Glomerular visceral epithelial cell (primary cell): Measurements from ENCODE around the gene MBD3.
A peak's percentile ranks its signal among the peaks of the same experiment; 100 is the strongest.

Source experiments
- DNase-seq: peaks from one replicate; pipeline ENCODE4 v3.0.0-alpha.2; 2016; ENCODE audit errors: extremely low spot score

The MBD3 gene

GRCh38 chr19:1571358-1571757 lies 21.3 kb downstream of the MBD3 start:
- DNase-seq = no peak

DNA sequence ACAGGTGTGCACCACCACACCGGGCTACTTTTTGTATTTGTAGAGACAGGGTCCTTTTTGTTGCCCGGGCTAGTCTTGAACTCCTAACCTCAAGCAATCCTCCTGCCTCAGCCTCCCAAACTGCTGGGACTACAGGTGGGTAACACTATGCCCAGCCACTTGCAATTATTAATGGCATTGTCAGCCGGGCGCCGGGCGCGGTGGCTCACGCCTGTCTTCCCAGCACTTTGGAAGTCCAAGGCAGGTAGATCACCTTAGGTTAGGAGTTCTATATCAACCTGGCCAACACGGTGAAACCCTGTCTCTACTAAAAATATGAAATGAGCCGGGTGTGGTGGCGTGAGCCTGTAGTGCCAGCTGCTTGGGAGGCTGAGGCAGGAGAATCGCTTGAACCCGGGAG lies 21.8 kb downstream of the MBD3 start:
- no peak for DNase-seq

DNA sequence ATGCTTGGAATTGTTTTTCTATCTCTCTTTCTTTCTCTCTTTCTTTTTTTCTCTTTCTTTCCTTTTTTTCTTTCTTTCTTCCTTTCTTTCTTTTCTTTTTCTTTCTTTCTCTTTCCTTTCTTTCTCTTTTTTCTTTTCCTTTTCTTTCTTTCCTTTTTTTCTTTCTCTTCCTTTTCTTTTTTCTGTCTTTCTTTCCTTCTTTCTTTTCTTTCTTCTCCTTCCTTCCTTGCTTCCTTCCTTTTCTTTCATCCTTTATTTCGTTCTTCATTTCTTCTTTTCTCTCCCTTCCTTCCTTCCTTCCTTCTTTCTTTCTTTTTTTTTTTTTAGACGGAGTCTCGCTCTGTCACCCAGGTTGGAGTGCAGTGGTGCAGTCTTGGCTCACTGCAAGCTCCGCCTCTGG lies 22.7 kb downstream of the MBD3 start:
- no peak for DNase-seq

DNA sequence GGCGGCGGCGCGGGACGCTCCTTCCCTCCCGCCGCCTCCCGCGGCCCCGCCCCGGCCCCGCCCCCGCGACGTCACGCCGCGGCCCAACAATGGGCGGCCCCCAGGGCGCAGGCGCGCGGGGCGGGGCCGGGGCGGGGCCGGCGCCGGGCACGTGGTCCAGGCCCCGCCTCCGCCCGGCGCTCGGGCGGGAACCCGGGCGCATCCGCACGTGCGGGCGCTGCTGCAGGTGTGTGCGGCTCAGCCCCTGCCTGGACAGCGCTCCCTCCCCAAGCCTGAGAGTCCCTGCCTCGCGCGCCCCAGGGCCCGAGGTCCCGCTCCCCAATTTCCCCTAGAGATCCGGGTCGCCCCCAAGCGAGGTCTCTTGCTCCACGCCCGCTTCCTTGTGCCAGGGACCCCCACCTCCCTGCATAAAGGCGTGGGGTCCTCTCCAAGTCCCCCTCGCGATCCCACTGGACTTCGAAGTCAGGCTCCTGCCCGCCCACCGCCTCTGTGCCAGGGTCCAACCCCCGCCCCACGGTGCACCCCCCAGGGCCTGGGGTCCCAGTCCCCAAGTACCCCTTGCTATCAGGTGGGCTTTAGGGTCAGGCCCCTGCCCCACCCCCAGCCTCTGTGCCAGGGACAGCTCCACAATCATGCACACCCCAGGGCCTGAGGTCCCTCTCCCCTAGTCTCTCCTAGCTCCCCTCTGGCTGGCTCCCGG lies 24.2 kb downstream of the MBD3 start, which contains the start of gene MEX3D:
Gene MEX3D, minus strand, starts transcription at position 6 of the 700 bp plus-strand sequence. CDS start 267 bp downstream, outside the sequence.
- peak; percentile 89 for DNase-seq

GRCh38 chr19:1567848-1568227 lies 24.8 kb downstream of the MBD3 start:
- no peak for DNase-seq

DNA sequence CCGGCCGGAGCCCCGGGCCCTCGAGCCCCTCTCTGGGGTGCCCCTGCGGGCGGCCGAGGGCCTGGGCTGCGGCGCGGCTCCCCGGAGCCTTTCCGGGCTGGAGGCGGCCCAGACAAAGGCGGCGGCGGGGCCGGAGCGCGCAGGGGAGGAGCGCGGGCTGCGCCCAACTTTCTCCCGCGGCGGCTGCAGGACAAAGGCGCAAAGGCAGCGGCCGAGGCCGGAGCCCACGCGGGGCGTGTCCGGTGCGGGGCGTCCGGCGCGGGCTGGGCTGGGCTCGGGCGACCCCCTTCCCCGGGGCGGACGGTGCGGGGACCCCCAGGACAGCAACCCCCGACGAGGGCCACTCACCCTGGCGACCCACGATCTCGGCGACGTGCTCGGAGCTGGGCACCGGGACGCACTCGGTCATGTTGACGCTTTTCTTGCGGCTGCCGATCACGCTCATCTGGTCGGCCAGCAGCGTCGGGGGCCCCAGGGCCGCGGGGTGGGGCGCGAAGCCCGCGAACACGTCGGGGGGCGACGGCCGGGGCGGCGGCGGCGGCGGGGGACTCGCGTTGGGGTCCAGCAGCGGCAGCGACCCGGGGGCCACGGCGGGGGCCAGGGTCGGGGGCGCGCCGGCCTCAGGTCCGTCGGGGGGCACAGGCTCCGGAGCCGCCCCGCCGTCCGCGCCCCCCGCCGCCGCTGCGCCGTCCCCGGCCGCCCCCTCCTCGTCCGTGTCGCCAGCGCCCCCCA lies 25.4 kb downstream of the MBD3 start:
- DNase-seq = peak; percentile 47

- DNase-seq = peak; percentile 89
These were observed 26.1 kb downstream of the MBD3 start for GRCh38 chr19:1566392-1567115.

GRCh38 chr19:1563251-1563650 lies 29.4 kb downstream of the MBD3 start:
- no peak for DNase-seq

GRCh38 chr19:1561236-1561842 lies 31.3 kb downstream of the MBD3 start:
- DNase-seq = no peak

- DNase-seq = no peak
These were observed 32.3 kb downstream of the MBD3 start for GRCh38 chr19:1560286-1560882.

GRCh38 chr19:1558552-1558951 lies 34.1 kb downstream of the MBD3 start:
- no peak for DNase-seq

DNA sequence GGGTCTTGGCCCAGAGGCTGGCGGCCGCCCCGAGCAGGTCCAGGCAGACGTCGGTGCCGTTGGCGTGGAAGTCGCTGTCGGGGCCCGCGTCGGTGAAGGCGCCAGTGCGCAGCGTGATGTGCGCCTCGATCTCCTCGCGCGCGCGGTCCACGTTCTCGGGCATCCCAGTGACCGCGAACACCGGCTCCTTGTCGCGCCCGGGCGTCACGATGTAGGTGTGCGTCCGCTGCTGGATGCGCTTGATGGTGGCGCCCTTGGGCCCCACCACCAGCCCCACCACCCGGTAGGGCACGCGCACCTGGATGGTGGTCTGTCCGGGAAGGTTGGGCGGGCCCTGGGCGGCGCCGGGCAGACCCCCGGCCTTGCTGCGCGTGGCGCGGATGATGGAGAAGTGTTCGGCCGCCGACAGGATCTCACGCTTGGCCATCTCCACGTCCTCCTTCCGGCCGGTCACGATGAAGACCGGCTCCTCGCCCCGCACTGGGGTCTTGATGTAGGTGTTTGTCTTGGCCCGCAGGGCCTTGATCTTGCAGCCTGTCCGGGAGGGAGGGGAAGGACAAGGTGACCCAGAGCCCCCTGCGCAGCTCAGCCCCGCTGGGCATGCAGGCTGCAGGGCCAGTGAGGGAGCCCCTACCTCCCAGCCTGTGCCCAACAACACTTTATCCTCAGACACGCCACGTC lies 36.1 kb downstream of the MBD3 start:
- no peak for DNase-seq

GRCh38 chr19:1555487-1556389 lies 36.9 kb downstream of the MBD3 start:
- DNase-seq = no peak

DNA sequence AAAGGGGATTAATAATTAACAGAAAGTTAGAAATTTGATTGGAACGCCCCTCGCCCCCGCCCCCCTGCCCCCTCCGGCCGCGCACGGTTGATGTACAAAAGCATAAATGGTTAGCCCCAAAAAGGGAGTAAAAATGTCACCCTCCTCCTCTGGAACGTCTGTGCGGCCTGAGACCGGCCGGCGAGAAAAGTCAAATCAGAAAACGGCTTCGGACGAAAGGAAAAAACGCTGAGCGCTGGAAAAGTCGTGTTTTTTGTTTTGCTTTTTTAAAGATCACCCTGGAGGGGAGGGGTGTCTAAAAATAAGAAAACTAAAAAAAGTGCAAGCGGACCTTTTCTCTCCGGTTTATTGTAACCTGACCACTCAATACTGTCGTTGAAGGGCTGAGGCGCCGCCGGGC lies 37.7 kb downstream of the MBD3 start:
- DNase-seq = no peak

DNA sequence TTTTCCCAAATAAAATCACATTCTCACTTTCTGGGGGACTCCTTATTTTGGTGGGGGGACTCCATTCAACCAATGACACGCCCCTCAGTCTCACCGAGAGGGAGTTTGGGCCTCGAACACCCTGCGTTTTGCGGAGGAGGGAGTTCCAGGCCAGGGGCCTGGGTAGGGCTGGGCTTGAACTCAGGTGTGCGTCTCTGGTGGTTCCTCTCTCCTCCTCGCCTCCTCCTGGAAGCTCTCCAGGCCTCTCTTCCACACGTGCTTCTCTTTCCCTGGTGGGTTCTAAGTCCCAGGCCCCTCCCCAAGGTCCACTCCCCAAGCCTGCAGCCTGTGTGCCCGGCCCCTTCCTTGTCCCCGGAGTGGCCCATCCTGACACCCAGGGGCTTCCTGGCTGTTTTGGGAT lies 39.2 kb downstream of the MBD3 start:
- no peak for DNase-seq

- DNase-seq = no peak
These were observed 41.3 kb downstream of the MBD3 start for GRCh38 chr19:1551068-1552040.

DNA sequence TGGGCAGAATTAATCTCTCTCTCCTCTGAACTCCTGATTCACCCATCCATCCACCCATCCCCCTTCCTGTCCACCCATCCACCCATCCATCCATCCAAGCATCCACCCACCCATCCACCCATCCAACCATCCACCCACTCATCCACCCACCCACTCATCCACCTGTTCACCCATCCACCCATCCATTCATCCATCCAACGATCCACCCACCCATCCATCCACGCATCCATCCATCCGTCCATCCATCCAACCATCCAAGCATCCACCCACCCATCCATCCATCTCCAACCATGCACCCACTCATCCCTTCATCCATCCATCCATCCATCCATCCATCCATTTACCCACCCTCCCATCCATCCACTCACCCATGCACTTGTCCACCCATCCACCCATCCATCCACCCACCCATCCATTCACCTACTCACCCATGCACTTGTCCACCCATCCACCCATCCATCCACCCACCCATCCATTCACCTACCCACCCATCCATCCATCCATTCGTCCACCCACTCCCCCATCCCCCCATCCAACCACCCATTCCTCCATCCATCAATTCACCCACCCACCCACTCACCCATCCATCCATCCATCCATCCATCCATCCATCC lies 43.2 kb downstream of the MBD3 start:
- DNase-seq = no peak

DNA sequence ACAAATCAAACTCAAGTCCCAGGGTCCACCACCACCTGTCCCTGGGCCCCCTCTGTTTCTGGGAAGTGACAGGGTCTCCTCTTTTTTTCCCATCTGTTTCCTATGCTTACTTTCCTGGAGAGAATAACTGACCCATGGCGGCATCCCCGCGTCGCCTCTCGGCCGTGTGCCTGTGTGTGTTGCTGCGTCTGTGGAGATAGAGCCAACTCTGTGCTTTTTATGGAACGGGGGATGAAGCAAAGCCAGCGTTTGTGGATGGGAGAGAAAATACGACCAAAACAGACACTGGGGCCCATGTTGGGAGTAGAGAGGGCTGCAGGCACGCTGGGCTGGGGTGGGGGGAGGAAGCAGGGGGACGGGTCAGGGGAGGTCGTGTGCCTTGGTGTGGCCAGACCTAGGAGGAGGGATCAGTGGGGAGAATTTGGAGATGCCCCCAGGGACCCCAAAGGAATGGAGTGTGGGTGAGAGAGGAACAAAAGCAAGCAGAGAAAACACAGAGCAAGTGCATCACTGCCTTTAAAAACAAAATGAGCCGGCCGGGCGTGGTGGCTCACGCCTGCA lies 52.2 kb downstream of the MBD3 start:
- DNase-seq = no peak
